Islet precursor cell (in vitro differentiated cells): ENCODE results near the gene VPS35.

Experiments
- DNase-seq: peaks from one replicate; pipeline ENCODE4 v3.0.0-alpha.2; 2018

VPS35 gene

DNA sequence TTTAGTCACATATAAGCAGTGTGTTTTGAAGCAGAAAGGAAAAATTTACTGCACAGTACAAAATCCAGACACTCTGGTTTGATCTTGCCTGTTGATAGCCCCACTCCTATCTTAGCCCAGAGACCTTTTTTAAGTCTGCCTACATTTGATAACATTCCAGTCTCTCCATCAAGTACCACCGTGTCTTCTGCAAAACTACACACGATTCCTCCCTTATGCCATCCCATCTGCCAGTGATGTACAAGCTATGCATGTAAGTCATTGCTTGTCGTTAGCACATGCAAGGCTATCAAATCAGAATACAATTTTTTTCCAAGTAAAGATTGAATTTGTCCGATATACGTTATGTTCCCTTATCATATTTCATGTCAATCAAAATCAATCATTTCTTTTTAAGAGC lies 82.7 kb downstream of the VPS35 start:
- DNase-seq = no peak
